Bronchial epithelial cell (primary cell): ENCODE results near the gene ATP5PO. TPM values are rescaled to one million over a fixed set of nuclear protein-coding genes. Genes with fewer than 3 reads are reported as not detected.

Experiments
- DNase-seq: peaks from one replicate; pipeline ENCODE4 v3.0.0-alpha.2; 2010; ENCODE audit warnings: low read depth
- FAIRE-seq: peaks from 2 replicates; lab custom pipeline; 2011; peaks lifted over from hg19 to GRCh38; lab: Jason Lieb, UNC
- H3K27me3 ChIP-seq: 2 replicates; pipeline ENCODE4 v1.5.1; 2011; ENCODE audit warnings: low read length; ENCODE audit not compliant: control insufficient read depth, insufficient read depth
- H3K36me3 ChIP-seq: 2 replicates; pipeline ENCODE4 v1.5.1; 2011; ENCODE audit warnings: low read length; ENCODE audit not compliant: control insufficient read depth, insufficient read depth
- H3K4me3 ChIP-seq: 2 replicates; pipeline ENCODE4 v1.5.1; 2011; ENCODE audit warnings: mild to moderate bottlenecking, low read depth, low read length, control low read depth
- CTCF ChIP-seq: IDR thresholded peaks from 2 replicates; pipeline ENCODE4 v1.5.1; 2011; ENCODE audit warnings: mild to moderate bottlenecking, moderate library complexity, low read length, control low read depth, inconsistent platforms; ENCODE audit not compliant: insufficient read depth, severe bottlenecking
- total RNA-seq: library from RNA; depleted of rRNA; stranded (reverse); fragments of >200 nt; gene quantifications from 2 replicates; pipeline ENCODE4 v1.2.1, GENCODE V29; 2014

Gene ATP5PO
- total RNA-seq, 1 donor from 2014 or later, result 341 TPM

- no peak for DNase-seq
- no peak overlapping the region for H3K4me3 ChIP-seq
- H3K36me3 ChIP-seq, result no peaks in the 10 kb centered on the region
- no peak for FAIRE-seq
- no peak for TF ChIP-seq CTCF
- no peaks in the 10 kb centered on the region for H3K27me3 ChIP-seq
These were observed 22.8 kb upstream of the ATP5PO start for GRCh38 chr21:33938381-33938780.

- FAIRE-seq (no peak), DNase-seq (no peak)
- Histone ChIP-seq H3K36me3 (no peaks in the 10 kb centered on the region), H3K4me3 (no peak overlapping the region), H3K27me3 (no peaks in the 10 kb centered on the region)
- no peak for TF ChIP-seq CTCF
These were observed 22.3 kb upstream of the ATP5PO start for GRCh38 chr21:33937931-33938339.

GRCh38 chr21:33937146-33937545 lies 21.5 kb upstream of the ATP5PO start:
- no peak for FAIRE-seq
- no peak for DNase-seq
- Histone ChIP-seq H3K27me3 (no peaks in the 10 kb centered on the region), H3K36me3 (no peaks in the 10 kb centered on the region), H3K4me3 (no peak overlapping the region)
- TF ChIP-seq CTCF, result no peak

- Histone ChIP-seq H3K4me3 (no peak overlapping the region), H3K36me3 (no peaks in the 10 kb centered on the region), H3K27me3 (no peaks in the 10 kb centered on the region)
- TF ChIP-seq CTCF, result no peak
- FAIRE-seq (no peak), DNase-seq (no peak)
These were observed 20.9 kb upstream of the ATP5PO start for GRCh38 chr21:33936301-33937038.

GRCh38 chr21:33932731-33933130 lies 17.1 kb upstream of the ATP5PO start:
- Histone ChIP-seq H3K27me3 (no peaks in the 10 kb centered on the region), H3K36me3 (no peaks in the 10 kb centered on the region), H3K4me3 (no peak overlapping the region)
- DNase-seq (no peak), FAIRE-seq (no peak)
- TF ChIP-seq CTCF, result no peak
